Upper lobe of left lung (tissue), 6 donors: ENCODE results near the gene TMEM41A. TPM values are rescaled to one million over a fixed set of nuclear protein-coding genes. Genes with fewer than 3 reads are reported as not detected.
"Not testable (repeated sequence)": the region's sequence is repeated elsewhere in the genome, so short reads cannot be mapped to it uniquely, and the experiment has no call there.

Experiments
- ATAC-seq, 2 donors: fragments of 200-7000 bp; cut with Tn5 transposase; one replicate each; pipeline ENCODE4 v1.9.1; 2022; ENCODE audit warnings: mild to moderate bottlenecking in 2 of 2, moderate library complexity in 2 of 2; ENCODE audit not compliant: low FRiP score in 2 of 2
- DNase-seq, 2 donors: peaks; one replicate each; pipeline ENCODE4 v3.0.0-alpha.2; 2019 to 2020
- H3K27ac ChIP-seq, 4 donors: fragments of 200-600 bp; sonication (generic); one replicate each; pipeline ENCODE4 v1.5.1; 2016 to 2019
- H3K27me3 ChIP-seq, 4 donors: fragments of 200-600 bp; sonication (generic); one replicate each; pipeline ENCODE4 v1.5.1; 2017 to 2019
- H3K36me3 ChIP-seq, 4 donors: fragments of 200-600 bp; sonication (generic); one replicate each; pipeline ENCODE4 v1.5.1; 2016 to 2019
- H3K4me1 ChIP-seq, 4 donors: fragments of 200-600 bp; sonication (generic); one replicate each; pipeline ENCODE4 v1.5.1; 2018 to 2019
- H3K4me3 ChIP-seq, 4 donors: fragments of 200-600 bp; sonication (generic); one replicate each; pipeline ENCODE4 v1.5.1; 2017 to 2019; ENCODE audit warnings: mild to moderate bottlenecking in 2 of 4, moderate library complexity in 1 of 4
- H3K9me3 ChIP-seq, 4 donors: fragments of 200-600 bp; sonication (generic); one replicate each; pipeline ENCODE4 v1.5.1; 2018 to 2019
- CTCF ChIP-seq, 6 experiments: fragments of 450-650 bp in 4 of 6; fragments of 200-600 bp in 2 of 6; sonication (generic) in 2 of 6; IDR thresholded peaks; one replicate each; pipeline ENCODE4 v1.5.1; 2016 to 2019; ENCODE audit warnings: antibody characterized with exemption in 6 of 6
- EP300 ChIP-seq, 4 donors: sonication (generic); formaldehyde crosslinking; IDR thresholded peaks; one replicate each; pipeline ENCODE4 v1.5.1; 2017; ENCODE audit warnings: antibody characterized with exemption in 4 of 4, control low read depth in 2 of 4
- POLR2A ChIP-seq, 4 donors: fragments of 450-650 bp; IDR thresholded peaks; one replicate each; pipeline ENCODE4 v1.5.1; 2016 to 2017; ENCODE audit warnings: antibody characterized with exemption in 4 of 4, mild to moderate bottlenecking in 2 of 4
- POLR2AphosphoS5 ChIP-seq, 2 donors: sonication (generic); formaldehyde crosslinking; IDR thresholded peaks; one replicate each; pipeline ENCODE4 v1.5.1; 2017; ENCODE audit warnings: antibody characterized with exemption in 2 of 2
- WGBS, 2 donors: methylation state at CpG; one replicate each; pipeline ENCODE4 v1.1.5; 2017 to 2018; 5-methylcytosine and 5-hydroxymethylcytosine counted together
- total RNA-seq, 6 donors: library from RNA; depleted of rRNA in 4 of 6; stranded (reverse); fragments of >200 nt in 4 of 6; gene quantifications; one replicate each; pipeline versions ENCODE4 v1.1.0 to v1.2.1, GENCODE V29; 2016 to 2021
- donor health status: DM: no; HTN: no; CAD: no; lungs with moderate emphysema.
- donor health status: DM: no; HTN: yes; CAD: no; lungs with severe emphysema.

The TMEM41A gene
- total RNA-seq, 6 donors from 2014 or later = 14.8 to 38.5 (median 24.5) TPM

- TF ChIP-seq CTCF (IDR thresholded peaks at IDR 0.05) = no peak
- TF ChIP-seq EP300 (IDR thresholded peaks at IDR 0.05) = no peak
- DNase-seq (no peak), ATAC-seq (no peak)
- no peaks in the 10 kb centered on the region for H3K4me1 ChIP-seq
- H3K27me3 ChIP-seq = no peaks in the 10 kb centered on the region
- 95 to 98% methylated on average over 9 of the region's 9 CpGs for WGBS, 2 donors
- no peak overlapping the region for H3K4me3 ChIP-seq
- no peaks in the 10 kb centered on the region for H3K9me3 ChIP-seq
- no peak overlapping the region for H3K27ac ChIP-seq
- H3K36me3 ChIP-seq = peaks cover 5 to 54% (median 26%) of the 10 kb centered on the region in 4 donors
These were observed 33.4 kb downstream of the TMEM41A start for GRCh38 chr3:185465471-185465870.

GRCh38 chr3:185460719-185461350 lies 38.0 kb downstream of the TMEM41A start:
- no peak for DNase-seq
- no peak overlapping the region for H3K27ac ChIP-seq
- H3K4me1 ChIP-seq = no peaks in the 10 kb centered on the region
- 83 to 84% methylated on average over 6 of the region's 6 CpGs for WGBS, 2 donors
- TF ChIP-seq POLR2AphosphoS5 (IDR thresholded peaks at IDR 0.05) = no peak
- TF ChIP-seq EP300 (IDR thresholded peaks at IDR 0.05) = no peak
- TF ChIP-seq POLR2A (IDR thresholded peaks at IDR 0.05) = no peak
- TF ChIP-seq CTCF (IDR thresholded peaks at IDR 0.05) = peak in 2 of 6 experiments; percentile 11 to 37
- no peaks in the 10 kb centered on the region for H3K27me3 ChIP-seq
- no peak for ATAC-seq
- no peak overlapping the region for H3K4me3 ChIP-seq
- no peaks in the 10 kb centered on the region for H3K9me3 ChIP-seq
- peaks cover 0 to 22% (median 11%) of the 10 kb centered on the region in 4 donors for H3K36me3 ChIP-seq

- H3K27ac ChIP-seq = no peak overlapping the region
- H3K9me3 ChIP-seq = no peaks in the 10 kb centered on the region
- peaks cover 0 to 18% (median 7%) of the 10 kb centered on the region in 4 donors for H3K36me3 ChIP-seq
- H3K27me3 ChIP-seq = no peaks in the 10 kb centered on the region
- DNase-seq = no peak
- TF ChIP-seq EP300 (IDR thresholded peaks at IDR 0.05) (no peak), CTCF (IDR thresholded peaks at IDR 0.05) (no peak), POLR2A (IDR thresholded peaks at IDR 0.05) (no peak), POLR2AphosphoS5 (IDR thresholded peaks at IDR 0.05) (no peak)
- ATAC-seq = no peak
- no peak overlapping the region for H3K4me3 ChIP-seq
- no peaks in the 10 kb centered on the region for H3K4me1 ChIP-seq
- WGBS, 2 donors = 82 to 88% methylated on average over 5 of the region's 5 CpGs
These were observed 38.5 kb downstream of the TMEM41A start for GRCh38 chr3:185460309-185460708.

- Histone ChIP-seq H3K27ac (no peak overlapping the region), H3K27me3 (no peaks in the 10 kb centered on the region), H3K9me3 (no peaks in the 10 kb centered on the region), H3K4me3 (no peak overlapping the region), H3K4me1 (no peaks in the 10 kb centered on the region), H3K36me3 (peaks cover 0 to 9% (median 0%) of the 10 kb centered on the region in 4 donors)
- WGBS, 2 donors = 77 to 79% methylated on average over 2 of the region's 2 CpGs
- TF ChIP-seq CTCF (IDR thresholded peaks at IDR 0.05) (no peak), EP300 (IDR thresholded peaks at IDR 0.05) (no peak), POLR2AphosphoS5 (IDR thresholded peaks at IDR 0.05) (no peak), POLR2A (IDR thresholded peaks at IDR 0.05) (no peak)
- ATAC-seq (no peak), DNase-seq (no peak)
These were observed 41.5 kb downstream of the TMEM41A start for GRCh38 chr3:185457376-185457775.

GRCh38 chr3:185451432-185451831 lies 47.4 kb downstream of the TMEM41A start:
- H3K36me3 ChIP-seq, H3K27ac ChIP-seq, H3K9me3 ChIP-seq, H3K4me3 ChIP-seq, H3K4me1 ChIP-seq, DNase-seq, H3K27me3 ChIP-seq, ATAC-seq: not testable (repeated sequence)
- 79 to 89% methylated on average over 8 of the region's 8 CpGs for WGBS, 2 donors
